T-cell (primary cell): ENCODE data around the gene RAP2A. TPM values are rescaled to one million over a fixed set of nuclear protein-coding genes. Genes with fewer than 3 reads are reported as not detected.

Experiments used
- ATAC-seq, 4 experiments: fragments of 200-7000 bp in 3 of 4; fragments of 150-1000 bp in 1 of 4; cut with Tn5 transposase; replicated peaks in 1 of 4; 1 replicate in 3 of 4; 2 replicates in 1 of 4; pipeline ENCODE4 v1.10.0; 2021; ENCODE audit warnings: moderate library complexity in 3 of 4, mild to moderate bottlenecking in 2 of 4, moderate number of reproducible peaks in 1 of 4
- CTCF ChIA-PET, 2 donors: fragments of 300-600 bp; sonication (Branson Sonifier 250); formaldehyde crosslinking; loops; one replicate each; lab custom pipeline; 2022; ENCODE audit warnings: antibody characterized with exemption in 2 of 2; lab: Charles Lee
- POLR2A ChIA-PET, 2 donors: fragments of 300-600 bp; sonication (Branson Sonifier 250); formaldehyde crosslinking; loops; one replicate each; lab custom pipeline; 2022; ENCODE audit warnings: antibody characterized with exemption in 2 of 2; lab: Charles Lee
- DNase-seq, 35 experiments: peaks; one replicate each; pipeline versions ENCODE4 v3.0.0 to v3.0.0-alpha.2; 2013 to 2023
- H3K27ac ChIP-seq: one replicate; pipeline ENCODE4 v1.5.1; 2013; ENCODE audit warnings: low read length
- H3K27me3 ChIP-seq, 2 experiments: replicated peaks in 1 of 2; 1 replicate in 1 of 2; 2 replicates in 1 of 2; pipeline versions ENCODE4 v1.6.1 to v1.7.0; 2013; ENCODE audit warnings: low read length in 1 of 2, mixed read lengths in 1 of 2; ENCODE audit not compliant: control insufficient read depth in 2 of 2, insufficient read depth in 2 of 2; ENCODE audit errors: extremely low read depth in 1 of 2
- H3K36me3 ChIP-seq, 2 donors: 1 replicate in 1 of 2; 2 replicates in 1 of 2; pipeline versions ENCODE4 v1.6.1 to v1.7.0; 2013; ENCODE audit warnings: low read length in 1 of 2; ENCODE audit not compliant: control insufficient read depth in 2 of 2, insufficient read depth in 1 of 2; ENCODE audit errors: extremely low read depth in 1 of 2
- H3K4me1 ChIP-seq, 2 experiments: 1 replicate in 1 of 2; 2 replicates in 1 of 2; pipeline versions ENCODE4 v1.6.1 to v1.7.0; 2013; ENCODE audit warnings: low read length in 2 of 2, mixed read lengths in 1 of 2; ENCODE audit not compliant: insufficient read depth in 2 of 2, control insufficient read depth in 1 of 2; ENCODE audit errors: extremely low read depth in 1 of 2
- H3K4me3 ChIP-seq, 2 donors: 1 replicate in 1 of 2; 2 replicates in 1 of 2; pipeline versions ENCODE4 v1.5.1 to v1.7.0; 2013; ENCODE audit warnings: mild to moderate bottlenecking in 2 of 2, low read length in 1 of 2, moderate library complexity in 1 of 2; ENCODE audit not compliant: control insufficient read depth in 1 of 2; ENCODE audit errors: extremely low read depth in 1 of 2
- H3K9me3 ChIP-seq: 2 replicates; pipeline ENCODE4 v1.7.0; 2013
- H3K27ac Mint-ChIP-seq, 2 donors: one replicate each; pipeline ENCODE4 v1.8.0; 2020 to 2021; ENCODE audit warnings: mild to moderate bottlenecking in 2 of 2, mixed read lengths in 2 of 2
- H3K27me3 Mint-ChIP-seq, 2 donors: one replicate each; pipeline ENCODE4 v1.8.0; 2021 to 2022; ENCODE audit warnings: mixed read lengths in 2 of 2
- H3K36me3 Mint-ChIP-seq: one replicate; pipeline ENCODE4 v1.8.0; 2021; ENCODE audit warnings: mixed read lengths
- H3K4me1 Mint-ChIP-seq, 3 donors: one replicate each; pipeline ENCODE4 v1.8.0; 2020 to 2022; ENCODE audit warnings: mixed read lengths in 3 of 3, mild to moderate bottlenecking in 1 of 3
- H3K4me3 Mint-ChIP-seq, 3 donors: one replicate each; pipeline ENCODE4 v1.8.0; 2020 to 2022; ENCODE audit warnings: mild to moderate bottlenecking in 3 of 3, mixed read lengths in 3 of 3, moderate library complexity in 3 of 3
- H3K9me3 Mint-ChIP-seq, 3 donors: one replicate each; pipeline ENCODE4 v1.8.0; 2020 to 2022; ENCODE audit warnings: mixed read lengths in 3 of 3
- WGBS: methylation state at CpG from one replicate; pipeline ENCODE4 v1.1.5; 2013; ENCODE audit warnings: missing lambda C conversion rate; ENCODE audit not compliant: insufficient coverage; 5-methylcytosine and 5-hydroxymethylcytosine counted together
- total RNA-seq, 35 experiments: library from RNA in 6 of 35; stranded (reverse) in 6 of 35; fragments of 120-200 nt in 1 of 35; gene quantifications; one replicate each; pipeline versions ENCODE4 v1.2.1 to v1.2.4 and lab custom pipeline; 2013 to 2026

The RAP2A gene
- total RNA-seq, 5 donors from 2014 or later (not counting 1 experiment from before 2014, with no cell fraction given), result 14.0 to 25.6 (median 20.2) TPM

DNA sequence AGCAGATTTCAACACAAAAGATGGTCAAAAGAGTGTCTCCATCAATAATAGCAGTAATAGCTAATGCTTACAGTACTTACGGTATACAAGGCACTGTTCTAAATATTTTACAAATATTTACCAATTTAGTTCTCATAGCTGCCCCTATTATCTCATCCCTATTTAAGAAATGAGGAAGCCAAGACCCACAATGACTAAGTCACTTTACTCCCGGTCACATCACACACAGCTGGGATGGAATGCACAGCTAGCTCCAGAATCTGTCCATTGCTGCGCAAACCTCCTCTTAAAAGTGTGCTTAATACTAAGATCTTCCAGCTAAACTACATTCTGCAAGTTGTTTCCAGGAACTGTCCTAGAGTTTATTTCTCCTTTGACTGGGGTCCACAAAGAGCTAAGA, 63.4 kb downstream of the RAP2A start:
- WGBS, result no CpG with 5 or more reads among the region's 3 CpGs
- no peaks in the 10 kb centered on the region for H3K9me3 ChIP-seq
- no peaks in the 10 kb centered on the region for H3K27me3 ChIP-seq
- no peak overlapping the region for H3K27ac ChIP-seq
- H3K4me3 ChIP-seq, result no peak overlapping the region
- ChIA-PET CTCF (no interaction called here), POLR2A (no interaction called here)
- no peaks in the 10 kb centered on the region for H3K9me3 Mint-ChIP-seq
- peaks cover 4 to 29% of the 10 kb centered on the region in 2 donors for H3K27me3 Mint-ChIP-seq
- H3K27ac Mint-ChIP-seq, result no peak overlapping the region
- no peaks in the 10 kb centered on the region for H3K4me1 Mint-ChIP-seq
- DNase-seq (no peak), ATAC-seq (no peak)
- H3K4me1 ChIP-seq, result no peaks in the 10 kb centered on the region
- H3K4me3 Mint-ChIP-seq, result no peak overlapping the region
- H3K36me3 ChIP-seq, result no peaks in the 10 kb centered on the region
- H3K36me3 Mint-ChIP-seq, result no peaks in the 10 kb centered on the region

DNA sequence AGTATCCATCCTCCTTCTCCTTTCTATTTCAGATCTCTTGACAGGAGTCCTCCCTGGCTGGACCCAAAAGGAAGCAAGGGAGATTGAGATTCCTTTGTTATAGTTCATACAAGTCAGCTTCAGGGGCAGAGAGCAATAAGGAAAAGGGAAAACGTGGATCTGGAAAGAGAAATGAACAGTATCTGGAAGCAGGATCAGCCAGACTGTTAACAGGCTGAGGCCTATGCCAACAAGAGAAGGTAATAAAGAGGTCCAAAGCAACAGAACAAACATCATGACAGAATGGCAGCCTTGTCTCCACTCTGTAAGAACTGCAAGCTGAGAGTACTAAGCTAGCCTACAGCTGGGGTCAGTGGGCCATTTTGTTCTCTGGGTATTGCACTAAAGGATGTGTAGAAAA, 64.5 kb downstream of the RAP2A start:
- DNase-seq (no peak), ATAC-seq (no peak)
- POLR2A ChIA-PET, result no interaction called here
- Histone ChIP-seq H3K4me3 (no peak overlapping the region), H3K4me1 (no peaks in the 10 kb centered on the region), H3K27ac (no peak overlapping the region), H3K9me3 (no peaks in the 10 kb centered on the region), H3K27me3 (no peaks in the 10 kb centered on the region), H3K36me3 (no peaks in the 10 kb centered on the region)
- no peaks in the 10 kb centered on the region for H3K36me3 Mint-ChIP-seq
- 40% methylated on average over 1 of the region's 1 CpG for WGBS
- H3K4me1 Mint-ChIP-seq, result no peaks in the 10 kb centered on the region
- no peak overlapping the region for H3K4me3 Mint-ChIP-seq
- H3K27ac Mint-ChIP-seq, result no peak overlapping the region
- H3K27me3 Mint-ChIP-seq, result peaks cover 4 to 34% of the 10 kb centered on the region in 2 donors
- CTCF ChIA-PET, result no interaction called here
- H3K9me3 Mint-ChIP-seq, result no peaks in the 10 kb centered on the region

DNA sequence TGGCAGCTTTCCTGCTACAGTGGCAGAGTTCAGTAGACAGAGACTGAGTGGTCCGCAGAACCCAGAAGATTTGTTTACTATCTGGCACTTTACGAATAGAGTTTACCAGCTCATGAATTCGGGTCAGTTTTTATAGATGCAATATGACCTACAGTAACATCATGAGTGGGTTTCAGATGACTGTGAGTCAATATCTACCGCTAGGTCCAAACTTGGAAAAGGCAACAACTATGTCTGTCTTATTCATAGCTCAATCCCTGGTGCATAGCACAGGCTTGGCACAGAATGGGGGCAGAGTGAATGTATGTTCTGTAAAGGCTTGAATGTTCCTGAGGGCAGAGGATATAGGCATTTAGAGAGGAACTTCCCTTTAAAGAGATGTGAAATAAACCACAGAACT, 65.2 kb downstream of the RAP2A start:
- H3K27me3 Mint-ChIP-seq, result peaks cover 4 to 35% of the 10 kb centered on the region in 2 donors
- no peak overlapping the region for H3K4me3 Mint-ChIP-seq
- 87% methylated on average over 4 of the region's 4 CpGs for WGBS
- H3K36me3 Mint-ChIP-seq, result no peaks in the 10 kb centered on the region
- DNase-seq (no peak), ATAC-seq (no peak)
- Histone ChIP-seq H3K4me1 (no peaks in the 10 kb centered on the region), H3K9me3 (no peaks in the 10 kb centered on the region), H3K27ac (no peak overlapping the region), H3K27me3 (no peaks in the 10 kb centered on the region), H3K4me3 (no peak overlapping the region), H3K36me3 (no peaks in the 10 kb centered on the region)
- no peak overlapping the region for H3K27ac Mint-ChIP-seq
- H3K4me1 Mint-ChIP-seq, result no peaks in the 10 kb centered on the region
- CTCF ChIA-PET, result no interaction called here
- POLR2A ChIA-PET, result interaction anchor here in 1 of 2 donors (0.5 kb wide), 1 partner anchor 22 kb away, joined by 4 read pairs; no protein-coding TSS in a partner anchor
- no peaks in the 10 kb centered on the region for H3K9me3 Mint-ChIP-seq

DNA sequence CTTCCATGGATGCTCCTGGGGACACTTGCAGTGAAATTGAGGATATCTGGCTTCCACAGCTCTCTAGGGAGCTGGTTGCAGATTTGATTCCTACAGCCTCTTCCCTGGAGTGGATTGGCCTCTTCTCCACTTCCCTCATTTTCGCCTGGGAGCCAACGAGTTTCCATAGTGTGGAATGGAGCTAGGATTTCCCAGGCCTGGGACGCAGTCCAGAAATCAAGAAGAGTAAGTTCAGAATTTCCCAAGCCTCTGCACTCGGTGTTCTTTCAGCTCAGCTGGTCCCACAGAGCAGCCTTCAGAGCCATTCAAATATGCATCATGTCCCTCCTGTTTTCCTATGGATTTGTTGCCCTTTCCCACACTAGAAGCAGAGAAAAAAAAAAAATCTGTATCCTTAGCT, 68.2 kb downstream of the RAP2A start:
- H3K27ac ChIP-seq, result no peak overlapping the region
- H3K4me3 Mint-ChIP-seq, result no peak overlapping the region
- CTCF ChIA-PET, result interaction anchor here in 1 of 2 donors (1.4 kb wide), 1 partner anchor 45 kb away, joined by 3 read pairs; no protein-coding TSS in a partner anchor
- ATAC-seq (no peak), DNase-seq (no peak)
- 79% methylated on average over 2 of the region's 4 CpGs for WGBS
- POLR2A ChIA-PET, result no interaction called here
- no peaks in the 10 kb centered on the region for H3K4me1 Mint-ChIP-seq
- H3K27ac Mint-ChIP-seq, result no peak overlapping the region
- H3K9me3 ChIP-seq, result no peaks in the 10 kb centered on the region
- H3K36me3 Mint-ChIP-seq, result no peaks in the 10 kb centered on the region
- no peaks in the 10 kb centered on the region for H3K4me1 ChIP-seq
- H3K4me3 ChIP-seq, result no peak overlapping the region
- peaks cover 4 to 27% of the 10 kb centered on the region in 2 donors for H3K27me3 Mint-ChIP-seq
- no peaks in the 10 kb centered on the region for H3K27me3 ChIP-seq
- H3K9me3 Mint-ChIP-seq, result no peaks in the 10 kb centered on the region
- no peaks in the 10 kb centered on the region for H3K36me3 ChIP-seq

DNA sequence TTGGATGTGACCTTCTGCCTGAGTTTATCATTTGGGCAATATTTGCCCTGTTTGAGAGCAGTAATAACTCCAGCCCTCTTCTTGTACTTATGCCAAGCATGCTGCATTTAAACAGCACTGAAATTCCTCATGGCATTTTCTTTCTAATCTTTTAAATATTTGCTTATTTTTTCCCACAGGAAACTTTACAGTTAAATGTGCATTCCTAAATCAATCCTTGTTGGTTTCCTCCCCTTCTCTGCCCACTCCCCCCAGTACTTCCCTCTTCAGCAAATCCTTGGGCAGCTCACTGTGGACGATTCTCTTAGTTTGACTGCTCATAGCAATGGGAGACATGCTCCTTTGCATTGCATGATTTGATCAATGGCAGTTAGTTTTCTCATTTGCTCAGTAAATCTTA, 68.7 kb downstream of the RAP2A start:
- Mint-ChIP-seq H3K27me3 (peaks cover 4 to 24% of the 10 kb centered on the region in 2 donors), H3K27ac (no peak overlapping the region), H3K4me3 (no peak overlapping the region), H3K4me1 (no peaks in the 10 kb centered on the region), H3K9me3 (no peaks in the 10 kb centered on the region), H3K36me3 (no peaks in the 10 kb centered on the region)
- Histone ChIP-seq H3K4me1 (no peaks in the 10 kb centered on the region), H3K9me3 (no peaks in the 10 kb centered on the region), H3K36me3 (no peaks in the 10 kb centered on the region), H3K4me3 (no peak overlapping the region), H3K27me3 (no peaks in the 10 kb centered on the region), H3K27ac (no peak overlapping the region)
- ATAC-seq (no peak), DNase-seq (no peak)
- WGBS, result 13% methylated on average over 1 of the region's 1 CpG
- POLR2A ChIA-PET, result no interaction called here
- CTCF ChIA-PET, result no interaction called here

DNA sequence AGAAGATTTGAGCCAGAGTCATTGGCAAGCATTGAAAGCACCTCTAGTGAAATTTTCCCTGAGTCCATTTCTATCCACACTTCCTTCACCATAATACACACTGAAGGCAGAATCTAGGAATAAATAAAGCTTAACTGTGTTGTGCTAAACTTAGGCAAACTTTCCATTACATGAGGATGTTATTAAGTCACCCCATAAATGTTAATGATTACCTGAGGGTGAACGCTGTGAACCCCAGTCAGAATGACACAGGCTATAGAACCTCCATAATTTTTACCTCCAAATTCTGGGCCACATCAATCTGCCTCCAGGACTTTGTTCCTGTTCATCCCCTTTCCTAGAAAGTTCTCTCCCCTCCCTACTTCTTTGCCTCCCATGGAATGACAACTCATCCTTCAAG, 71.0 kb downstream of the RAP2A start:
- no peak for DNase-seq
- H3K9me3 Mint-ChIP-seq, result peaks cover 0 to 4% (median 0%) of the 10 kb centered on the region in 3 donors
- no peaks in the 10 kb centered on the region for H3K36me3 Mint-ChIP-seq
- no peak overlapping the region for H3K4me3 Mint-ChIP-seq
- no peaks in the 10 kb centered on the region for H3K4me1 Mint-ChIP-seq
- no peak overlapping the region for H3K27ac Mint-ChIP-seq
- H3K4me3 ChIP-seq, result no peak overlapping the region
- no peaks in the 10 kb centered on the region for H3K36me3 ChIP-seq
- no peaks in the 10 kb centered on the region for H3K4me1 ChIP-seq
- CTCF ChIA-PET, result interaction anchor here in 1 of 2 donors (0.6 kb wide), 1 partner anchor 335 kb away, joined by 3 read pairs; no protein-coding TSS in a partner anchor
- H3K27ac ChIP-seq, result no peak overlapping the region
- H3K27me3 Mint-ChIP-seq, result peaks cover 4 to 21% of the 10 kb centered on the region in 2 donors
- 100% methylated on average over 1 of the region's 1 CpG for WGBS
- no peaks in the 10 kb centered on the region for H3K9me3 ChIP-seq
- H3K27me3 ChIP-seq, result peaks cover 0 to 2% of the 10 kb centered on the region in 2 experiments
- POLR2A ChIA-PET, result no interaction called here
- ATAC-seq, result no peak

DNA sequence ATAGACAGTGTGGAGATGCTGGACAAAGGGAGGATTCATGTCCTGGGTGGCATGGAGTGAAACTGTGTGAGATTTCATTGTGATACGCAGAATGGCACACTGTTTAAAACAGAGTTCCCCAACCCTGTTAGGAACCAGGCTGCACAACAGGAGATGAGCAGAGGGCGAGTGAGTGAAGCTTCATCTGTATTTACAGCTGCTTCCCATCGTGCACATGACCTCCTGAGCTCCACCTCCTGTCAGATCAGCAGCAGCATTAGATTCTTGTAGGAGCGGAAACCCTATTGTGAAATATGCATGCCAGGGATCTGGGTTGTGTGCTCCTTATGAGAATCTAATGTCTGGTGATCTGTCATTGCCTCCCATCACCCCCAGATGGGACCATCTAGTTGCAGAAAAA, 72.5 kb downstream of the RAP2A start:
- Mint-ChIP-seq H3K36me3 (no peaks in the 10 kb centered on the region), H3K27me3 (peaks cover 11 to 24% of the 10 kb centered on the region in 2 donors), H3K27ac (no peak overlapping the region), H3K4me1 (no peaks in the 10 kb centered on the region), H3K9me3 (peaks cover 0 to 7% (median 3%) of the 10 kb centered on the region in 3 donors), H3K4me3 (no peak overlapping the region)
- peaks cover 0 to 2% of the 10 kb centered on the region in 2 experiments for H3K27me3 ChIP-seq
- ChIA-PET CTCF (no interaction called here), POLR2A (no interaction called here)
- ATAC-seq (no peak), DNase-seq (no peak)
- no peaks in the 10 kb centered on the region for H3K9me3 ChIP-seq
- H3K4me1 ChIP-seq, result no peaks in the 10 kb centered on the region
- no peaks in the 10 kb centered on the region for H3K36me3 ChIP-seq
- H3K27ac ChIP-seq, result no peak overlapping the region
- H3K4me3 ChIP-seq, result no peak overlapping the region
- WGBS, result 100% methylated on average over 1 of the region's 4 CpGs
